Measurements from ENCODE around the gene HOXC9.

HOXC9 gene

DNA sequence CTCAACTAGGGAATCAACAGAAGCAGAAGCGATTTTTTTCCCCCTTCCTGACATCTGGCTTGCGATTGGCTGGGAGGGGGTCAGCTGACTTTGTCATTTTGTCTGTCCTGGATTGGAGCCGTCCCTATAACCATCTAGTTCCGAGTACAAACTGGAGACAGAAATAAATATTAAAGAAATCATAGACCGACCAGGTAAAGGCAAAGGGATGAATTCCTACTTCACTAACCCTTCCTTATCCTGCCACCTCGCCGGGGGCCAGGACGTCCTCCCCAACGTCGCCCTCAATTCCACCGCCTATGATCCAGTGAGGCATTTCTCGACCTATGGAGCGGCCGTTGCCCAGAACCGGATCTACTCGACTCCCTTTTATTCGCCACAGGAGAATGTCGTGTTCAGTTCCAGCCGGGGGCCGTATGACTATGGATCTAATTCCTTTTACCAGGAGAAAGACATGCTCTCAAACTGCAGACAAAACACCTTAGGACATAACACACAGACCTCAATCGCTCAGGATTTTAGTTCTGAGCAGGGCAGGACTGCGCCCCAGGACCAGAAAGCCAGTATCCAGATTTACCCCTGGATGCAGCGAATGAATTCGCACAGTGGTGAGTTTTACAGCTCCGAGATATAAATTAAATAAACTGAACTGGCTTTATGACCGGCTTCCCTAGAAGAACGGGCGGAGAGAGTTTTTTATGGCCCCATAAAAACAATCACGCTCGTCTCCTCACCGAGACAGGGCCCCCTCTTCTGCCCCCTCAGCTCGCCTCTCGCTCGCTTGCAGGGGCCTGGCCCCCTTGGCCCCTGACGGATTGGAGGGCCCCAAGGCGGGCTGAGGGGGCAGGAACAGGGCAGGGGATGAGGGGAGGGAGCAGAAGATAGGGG lies 28.6 kb downstream of the HOXC9 start, which contains the start of gene HOXC6:
Gene HOXC6 (plus strand): TSS at position 127 of the 888 bp plus-strand sequence. CDS start 82 bp downstream, at position 209.
- DNase-seq = peak; percentile 73

DNA sequence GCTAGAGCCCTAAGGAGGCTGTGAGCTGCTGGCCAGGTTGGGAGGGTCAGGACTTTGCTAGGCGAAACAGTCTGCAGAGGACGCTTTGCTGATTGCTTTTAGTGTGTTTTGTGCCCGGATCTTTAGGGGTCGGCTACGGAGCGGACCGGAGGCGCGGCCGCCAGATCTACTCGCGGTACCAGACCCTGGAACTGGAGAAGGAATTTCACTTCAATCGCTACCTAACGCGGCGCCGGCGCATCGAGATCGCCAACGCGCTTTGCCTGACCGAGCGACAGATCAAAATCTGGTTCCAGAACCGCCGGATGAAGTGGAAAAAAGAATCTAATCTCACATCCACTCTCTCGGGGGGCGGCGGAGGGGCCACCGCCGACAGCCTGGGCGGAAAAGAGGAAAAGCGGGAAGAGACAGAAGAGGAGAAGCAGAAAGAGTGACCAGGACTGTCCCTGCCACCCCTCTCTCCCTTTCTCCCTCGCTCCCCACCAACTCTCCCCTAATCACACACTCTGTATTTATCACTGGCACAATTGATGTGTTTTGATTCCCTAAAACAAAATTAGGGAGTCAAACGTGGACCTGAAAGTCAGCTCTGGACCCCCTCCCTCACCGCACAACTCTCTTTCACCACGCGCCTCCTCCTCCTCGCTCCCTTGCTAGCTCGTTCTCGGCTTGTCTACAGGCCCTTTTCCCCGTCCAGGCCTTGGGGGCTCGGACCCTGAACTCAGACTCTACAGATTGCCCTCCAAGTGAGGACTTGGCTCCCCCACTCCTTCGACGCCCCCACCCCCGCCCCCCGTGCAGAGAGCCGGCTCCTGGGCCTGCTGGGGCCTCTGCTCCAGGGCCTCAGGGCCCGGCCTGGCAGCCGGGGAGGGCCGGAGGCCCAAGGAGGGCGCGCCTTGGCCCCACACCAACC lies 29.8 kb downstream of the HOXC9 start:
- DNase-seq = no peak

DNA sequence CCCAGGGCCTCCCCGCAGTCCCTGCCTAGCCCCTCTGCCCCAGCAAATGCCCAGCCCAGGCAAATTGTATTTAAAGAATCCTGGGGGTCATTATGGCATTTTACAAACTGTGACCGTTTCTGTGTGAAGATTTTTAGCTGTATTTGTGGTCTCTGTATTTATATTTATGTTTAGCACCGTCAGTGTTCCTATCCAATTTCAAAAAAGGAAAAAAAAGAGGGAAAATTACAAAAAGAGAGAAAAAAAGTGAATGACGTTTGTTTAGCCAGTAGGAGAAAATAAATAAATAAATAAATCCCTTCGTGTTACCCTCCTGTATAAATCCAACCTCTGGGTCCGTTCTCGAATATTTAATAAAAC lies 30.5 kb downstream of the HOXC9 start:
- DNase-seq = no peak

DNA sequence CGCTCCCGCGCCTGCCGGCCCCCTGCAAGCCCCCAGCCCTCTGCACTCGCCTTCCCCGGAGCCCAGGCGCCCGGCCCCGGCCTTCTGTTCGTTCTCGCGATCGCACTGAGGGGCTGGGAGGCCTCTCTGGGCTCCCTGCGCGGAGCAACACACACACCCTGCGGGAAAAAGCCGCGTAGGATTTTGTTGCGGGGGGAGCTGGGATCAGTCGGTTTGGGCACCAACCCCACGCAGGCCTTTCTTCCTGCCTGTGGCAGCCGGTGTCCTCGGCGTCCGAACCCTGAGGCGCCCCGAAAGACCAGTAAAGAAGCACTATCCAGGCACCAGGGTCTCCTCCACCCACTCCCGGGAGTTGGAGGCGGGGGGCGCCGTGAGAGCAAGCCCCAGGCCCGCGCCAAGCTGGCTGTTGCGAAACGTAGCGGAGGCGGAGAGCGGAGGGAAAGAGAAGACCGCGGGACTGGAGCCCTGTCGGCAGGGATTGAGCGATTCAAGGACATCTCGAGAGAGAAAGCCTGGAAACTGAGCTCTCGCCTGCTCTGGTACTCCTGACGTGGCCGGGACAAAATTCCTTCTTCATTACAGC lies 31.0 kb downstream of the HOXC9 start:
- peak; percentile 91 for DNase-seq

DNA sequence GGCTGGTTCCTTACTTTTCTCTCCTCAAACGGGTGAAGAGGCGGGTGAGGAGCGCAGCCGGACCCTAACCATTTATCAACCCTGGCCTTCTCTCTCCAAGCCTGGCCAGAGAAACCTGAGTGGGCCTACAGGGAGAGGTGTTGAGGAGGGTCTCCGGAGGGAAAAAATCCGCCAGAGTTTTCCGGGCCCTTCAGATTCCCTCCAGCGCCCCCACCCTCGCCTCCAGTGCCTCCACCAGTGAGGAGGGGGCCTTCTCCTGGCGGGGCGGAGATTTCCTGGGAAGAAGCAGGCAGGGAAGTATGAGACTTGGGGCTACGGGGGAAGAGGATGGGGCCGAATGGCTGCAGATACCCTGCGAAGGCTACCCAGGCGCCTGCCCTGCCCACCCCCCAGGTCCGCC lies 31.5 kb downstream of the HOXC9 start:
- no peak for DNase-seq

DNA sequence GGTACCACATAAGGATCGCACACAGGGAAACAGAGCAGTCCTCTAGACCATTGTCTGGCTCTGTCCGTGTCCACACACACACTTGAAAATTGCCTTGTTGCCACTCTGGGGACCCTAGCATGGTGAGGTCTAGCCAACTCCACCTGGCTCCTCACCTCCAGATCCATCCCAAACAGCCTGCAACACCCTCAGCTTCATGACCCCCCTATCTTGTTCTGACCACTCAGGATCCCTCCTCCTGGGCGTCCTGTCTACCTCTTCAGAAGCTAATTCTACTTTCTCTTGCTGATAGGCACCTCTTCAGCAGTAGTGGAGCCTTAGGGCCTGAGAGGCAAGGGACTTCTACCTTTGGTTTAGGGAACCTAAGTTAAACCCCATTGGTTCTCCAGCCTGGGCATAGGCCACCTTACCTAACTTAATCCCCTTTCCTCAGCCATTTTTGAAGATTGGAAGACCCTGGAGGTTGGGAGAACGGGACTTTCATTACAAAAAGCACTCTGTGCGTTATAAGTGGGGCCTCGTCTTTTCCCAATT lies 32.2 kb downstream of the HOXC9 start:
- DNase-seq = no peak

DNA sequence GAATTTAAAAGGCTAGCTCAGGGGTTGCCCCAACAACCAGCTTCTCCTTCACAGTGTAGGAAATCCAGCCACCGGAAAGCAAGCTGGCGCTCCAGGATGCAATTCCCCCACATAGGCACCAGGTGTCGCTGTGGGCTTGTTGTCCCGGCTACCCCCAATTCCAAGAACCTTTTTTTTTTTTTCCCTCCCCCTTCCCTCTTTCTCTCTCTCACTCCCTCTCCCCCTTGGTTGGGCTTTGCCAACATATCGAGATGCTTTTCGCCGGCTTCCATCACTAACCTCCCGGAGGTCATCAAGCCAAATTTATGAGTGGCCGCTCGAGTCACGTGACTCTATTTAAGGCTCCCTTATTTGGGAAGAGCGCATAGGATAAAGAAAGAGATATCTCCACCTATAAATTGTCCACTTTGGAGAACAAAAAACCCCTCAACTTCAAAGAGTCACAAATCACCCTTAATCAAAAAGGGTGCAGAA lies 32.7 kb downstream of the HOXC9 start, which contains the start of gene HOXC5:
Gene HOXC5 (plus strand): TSS at position 424 of the 474 bp plus-strand sequence. CDS start 73 bp downstream, outside the sequence.
- DNase-seq = peak; percentile 94

DNA sequence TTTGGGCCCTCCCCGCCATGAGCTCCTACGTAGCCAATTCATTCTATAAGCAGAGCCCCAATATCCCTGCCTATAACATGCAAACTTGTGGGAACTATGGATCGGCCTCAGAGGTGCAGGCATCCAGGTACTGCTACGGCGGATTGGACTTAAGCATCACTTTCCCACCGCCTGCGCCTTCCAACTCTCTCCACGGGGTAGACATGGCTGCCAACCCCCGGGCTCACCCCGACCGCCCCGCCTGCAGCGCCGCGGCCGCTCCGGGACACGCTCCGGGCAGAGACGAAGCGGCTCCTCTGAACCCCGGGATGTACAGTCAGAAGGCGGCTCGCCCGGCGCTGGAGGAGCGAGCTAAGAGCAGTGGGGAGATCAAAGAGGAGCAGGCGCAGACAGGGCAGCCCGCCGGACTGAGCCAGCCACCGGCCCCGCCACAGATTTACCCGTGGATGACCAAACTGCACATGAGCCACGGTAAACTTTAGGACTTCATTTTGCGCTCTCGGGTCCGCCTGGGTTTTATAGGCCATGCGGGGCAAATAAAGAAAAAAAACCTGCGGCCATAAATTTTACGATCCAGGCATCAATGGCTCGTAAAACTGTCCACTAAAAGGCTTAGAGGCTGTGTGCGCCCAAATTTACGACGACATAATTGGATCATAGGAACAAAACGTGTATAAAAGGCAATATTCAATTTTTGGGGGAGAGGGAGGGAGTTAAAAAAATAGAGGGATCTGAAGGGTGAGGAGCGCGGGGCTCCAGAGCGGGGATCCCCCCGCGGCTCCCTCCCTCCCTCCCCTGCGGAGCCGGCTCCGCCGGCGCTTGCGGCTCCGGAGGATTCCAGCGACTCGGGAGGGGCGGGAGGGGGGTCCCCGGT lies 33.4 kb downstream of the HOXC9 start:
- DNase-seq = peak; percentile 61

DNA sequence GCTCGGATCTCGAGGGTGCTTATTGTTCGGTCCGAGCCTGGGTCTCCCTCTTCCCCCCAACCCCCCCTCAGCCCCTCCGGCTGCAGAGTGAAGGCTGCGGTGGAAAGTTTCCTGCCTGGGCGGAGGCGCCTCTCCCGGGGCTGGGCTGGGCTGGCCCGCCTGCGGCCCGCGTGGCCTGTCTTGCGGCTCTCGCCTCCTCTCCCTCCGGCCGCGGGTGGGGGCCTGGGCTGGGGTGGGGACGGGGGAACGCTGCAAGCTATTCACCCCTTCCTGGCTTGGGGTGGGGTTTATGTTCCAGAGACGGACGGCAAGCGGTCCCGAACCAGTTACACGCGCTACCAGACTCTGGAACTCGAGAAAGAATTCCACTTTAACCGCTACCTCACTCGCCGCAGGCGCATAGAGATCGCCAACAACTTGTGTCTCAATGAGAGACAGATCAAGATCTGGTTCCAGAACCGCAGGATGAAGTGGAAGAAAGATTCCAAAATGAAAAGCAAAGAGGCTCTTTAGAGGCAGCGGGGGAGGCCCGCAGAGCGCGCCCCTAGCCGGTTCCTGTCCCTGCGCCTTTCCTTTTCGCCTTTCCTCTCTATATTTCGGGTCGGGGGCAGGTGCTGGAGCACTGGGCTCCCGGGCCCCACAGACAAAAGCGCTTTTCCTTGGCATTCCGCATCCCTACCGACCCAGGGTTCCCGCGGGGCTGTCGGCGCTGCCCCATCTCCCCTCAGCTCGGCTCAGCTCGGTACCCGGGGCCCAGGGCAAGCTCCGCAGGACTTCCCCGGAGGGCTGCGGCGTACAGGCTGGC lies 34.2 kb downstream of the HOXC9 start:
- DNase-seq = peak; percentile 85

DNA sequence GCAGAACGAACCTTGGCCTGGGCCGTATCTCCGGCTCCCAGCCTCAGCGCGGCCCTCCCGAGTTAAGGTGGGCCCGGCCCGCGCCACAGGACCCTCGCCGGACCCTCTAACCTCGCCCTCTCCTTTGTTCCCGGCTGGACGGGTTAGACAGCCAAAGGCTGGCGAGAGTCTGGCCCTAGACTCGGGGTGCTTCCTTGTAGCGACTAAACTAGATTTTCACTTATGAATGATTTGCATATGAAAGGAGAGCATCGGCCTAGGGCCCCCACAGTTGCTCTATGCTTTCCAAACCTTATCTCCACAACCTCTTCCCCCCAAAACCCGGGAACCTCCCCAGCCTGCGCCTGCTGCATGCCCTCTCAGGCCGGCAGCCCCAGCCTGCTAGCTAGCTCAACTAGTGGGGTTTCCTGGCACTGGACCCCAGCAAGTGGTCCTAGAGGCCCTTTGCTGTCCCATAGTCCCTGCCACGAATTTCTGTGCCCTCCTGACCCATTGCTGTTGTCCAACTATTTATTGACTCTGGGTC lies 34.9 kb downstream of the HOXC9 start:
- DNase-seq = no peak

DNA sequence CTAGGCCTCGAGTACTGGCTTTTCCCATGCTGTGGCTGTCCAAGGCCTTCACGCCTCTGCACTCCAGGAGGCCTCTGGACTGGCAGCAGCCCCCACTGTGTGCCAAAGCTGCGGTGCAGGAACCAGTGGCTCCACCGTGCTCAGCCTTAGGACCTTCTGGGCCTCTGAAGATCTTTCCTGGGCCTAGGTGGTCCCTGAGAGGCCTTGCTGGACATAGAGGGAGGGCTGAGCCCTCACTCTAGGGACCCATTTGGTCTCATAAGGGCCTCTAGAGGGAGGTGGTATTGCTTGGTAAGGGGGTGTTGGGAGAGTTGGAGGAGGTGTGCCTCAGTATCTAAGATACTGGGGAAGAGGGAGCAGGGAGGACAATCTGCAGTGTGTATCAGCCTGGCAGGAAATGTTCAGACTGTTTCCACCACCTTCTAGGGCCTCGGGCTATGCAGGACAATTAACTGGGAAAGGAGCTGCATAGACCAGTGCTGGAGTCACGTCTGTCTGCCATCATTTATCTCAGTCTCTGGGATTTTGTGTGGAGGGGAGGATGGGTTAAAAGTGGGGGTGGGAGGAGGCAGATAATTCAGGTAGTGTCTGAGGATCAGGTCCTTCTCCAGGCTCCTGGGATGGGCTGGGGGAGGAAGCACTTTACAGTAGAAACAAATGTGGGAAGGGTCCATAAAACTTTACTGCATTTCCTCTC lies 35.8 kb downstream of the HOXC9 start:
- DNase-seq = no peak

DNA sequence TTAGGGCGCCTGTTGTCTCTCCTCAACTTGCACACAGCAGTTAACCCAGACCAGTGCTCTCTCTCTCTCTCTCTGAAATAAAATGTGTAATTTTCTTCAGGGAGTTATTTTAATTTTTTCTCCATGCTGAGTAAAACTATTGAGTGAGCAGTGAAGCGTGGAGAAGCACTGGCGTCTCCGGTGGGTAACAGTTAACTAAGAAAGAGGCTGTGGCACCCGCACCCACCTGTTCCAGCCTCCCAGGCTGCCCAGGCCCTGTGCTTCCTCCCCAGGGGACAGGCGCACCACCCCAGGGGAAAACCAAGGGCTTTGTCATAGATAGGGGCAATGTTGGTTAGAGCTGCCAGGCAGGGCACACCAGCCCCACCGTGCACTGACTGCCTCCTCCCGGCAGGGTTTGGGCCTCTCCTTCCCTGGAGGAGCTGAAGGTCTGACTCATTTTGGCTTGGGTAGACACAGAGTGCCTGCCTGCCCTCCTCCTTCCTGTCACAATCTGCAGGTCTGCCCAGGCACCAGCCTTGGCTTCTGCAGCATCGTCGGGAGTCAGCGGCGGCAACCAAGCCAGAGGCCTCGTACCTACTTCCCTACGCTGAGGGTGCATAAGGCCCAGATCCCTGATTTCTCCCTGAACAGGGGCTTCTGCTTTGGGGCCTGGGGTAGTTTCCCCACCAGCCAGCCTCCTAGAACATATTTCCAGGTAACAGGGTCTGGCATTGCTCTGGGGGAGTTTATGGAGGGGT lies 36.8 kb downstream of the HOXC9 start:
- DNase-seq = no peak

DNA sequence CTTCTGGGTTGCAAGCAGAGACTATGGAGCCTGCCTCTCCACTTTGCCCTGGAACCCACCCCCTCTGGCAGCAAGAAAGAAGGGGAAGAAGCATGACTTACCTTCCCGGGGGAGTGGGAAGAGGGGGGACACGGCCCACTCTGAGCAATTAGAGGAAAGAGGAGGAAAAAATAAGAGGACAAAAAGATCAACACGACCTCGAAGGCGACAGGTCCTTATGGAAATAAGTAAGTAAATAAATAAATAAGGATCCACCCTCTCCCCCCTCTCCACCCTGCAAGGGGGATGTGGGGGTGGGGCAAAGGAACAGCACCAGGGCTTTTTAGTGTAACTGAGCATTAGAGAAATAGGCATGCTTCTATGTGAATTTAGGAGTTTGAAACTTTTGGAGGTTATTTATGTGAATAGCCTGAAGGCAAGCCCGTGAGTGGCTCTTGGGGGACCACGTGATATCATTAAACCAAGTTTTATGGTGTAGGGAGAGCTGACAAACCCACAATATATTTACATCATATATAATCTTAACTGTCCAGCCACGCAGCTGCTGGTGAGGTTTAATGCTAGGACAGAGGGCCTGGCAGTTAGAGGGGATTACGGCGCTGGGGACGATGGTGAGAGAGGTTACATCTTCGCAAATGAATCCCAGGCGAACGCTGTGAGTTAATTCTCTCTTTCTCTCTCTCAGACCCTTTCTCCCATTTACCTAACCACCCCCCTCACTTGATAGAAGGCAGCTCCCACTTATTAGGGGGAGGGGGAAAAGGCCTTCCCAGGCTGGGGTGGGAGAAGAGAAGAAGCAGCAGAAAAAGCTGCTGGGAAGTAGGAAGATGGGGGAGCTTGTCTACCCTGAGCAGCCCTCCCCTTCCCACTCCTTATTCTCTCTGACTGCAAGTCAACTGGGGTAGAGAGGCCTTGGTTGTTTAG lies 37.7 kb downstream of the HOXC9 start:
- DNase-seq = no peak

DNA sequence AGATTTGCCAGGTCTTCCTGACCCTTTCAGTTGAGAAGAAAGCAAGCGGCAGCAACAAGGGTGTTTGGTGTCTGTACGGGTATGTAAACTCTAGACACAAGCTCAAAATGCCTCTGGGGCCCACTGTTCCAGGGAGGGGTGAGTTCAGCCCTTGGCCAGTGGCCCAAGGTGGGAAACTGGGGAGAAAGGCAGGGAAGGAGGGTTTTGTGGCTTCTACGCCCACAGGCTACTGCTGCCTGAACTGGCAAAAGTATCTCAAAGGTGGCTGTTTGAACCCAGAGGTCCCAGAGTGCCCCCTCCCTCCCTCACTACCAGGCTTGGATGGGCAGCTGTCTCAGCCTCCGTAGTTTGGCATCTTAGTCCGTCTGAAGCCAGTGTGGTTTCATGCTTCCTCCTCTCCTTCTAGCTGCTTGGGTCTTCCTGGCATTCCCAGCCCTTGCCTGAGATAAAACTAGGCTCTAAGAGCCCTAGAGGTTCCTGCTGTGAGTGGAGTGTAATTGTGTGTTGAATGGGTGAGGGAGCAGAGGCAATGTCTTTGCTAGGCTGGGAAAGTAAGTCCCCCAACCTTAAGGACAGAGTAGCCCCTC lies 38.4 kb downstream of the HOXC9 start:
- no peak for DNase-seq

DNA sequence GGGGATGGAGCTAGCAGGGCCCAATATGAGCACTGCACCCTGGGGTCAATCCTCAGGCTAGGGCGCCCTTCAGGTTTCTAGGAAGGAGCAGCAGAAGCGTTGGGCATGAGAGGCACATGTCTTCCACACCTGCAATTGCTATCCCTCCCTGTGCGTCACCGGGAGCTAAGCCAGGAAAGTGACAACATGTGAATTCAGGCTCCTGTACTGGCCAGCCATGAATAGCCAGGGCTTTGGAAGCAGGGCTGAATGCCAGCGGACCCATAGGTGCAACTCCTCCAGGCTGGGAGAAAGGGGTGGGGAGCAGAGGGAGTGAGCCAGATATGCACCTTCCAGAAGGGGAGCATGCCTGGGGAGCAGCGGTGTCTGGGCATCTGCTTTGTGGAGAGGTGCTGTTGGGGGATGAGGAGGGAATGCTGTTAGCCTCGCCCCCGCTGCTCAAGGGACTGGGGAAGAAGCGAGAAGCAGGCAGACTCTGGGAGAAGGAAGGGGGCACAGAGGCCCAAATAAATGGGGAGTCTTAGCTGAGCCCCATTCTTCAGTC lies 39.0 kb downstream of the HOXC9 start:
- DNase-seq = no peak

DNA sequence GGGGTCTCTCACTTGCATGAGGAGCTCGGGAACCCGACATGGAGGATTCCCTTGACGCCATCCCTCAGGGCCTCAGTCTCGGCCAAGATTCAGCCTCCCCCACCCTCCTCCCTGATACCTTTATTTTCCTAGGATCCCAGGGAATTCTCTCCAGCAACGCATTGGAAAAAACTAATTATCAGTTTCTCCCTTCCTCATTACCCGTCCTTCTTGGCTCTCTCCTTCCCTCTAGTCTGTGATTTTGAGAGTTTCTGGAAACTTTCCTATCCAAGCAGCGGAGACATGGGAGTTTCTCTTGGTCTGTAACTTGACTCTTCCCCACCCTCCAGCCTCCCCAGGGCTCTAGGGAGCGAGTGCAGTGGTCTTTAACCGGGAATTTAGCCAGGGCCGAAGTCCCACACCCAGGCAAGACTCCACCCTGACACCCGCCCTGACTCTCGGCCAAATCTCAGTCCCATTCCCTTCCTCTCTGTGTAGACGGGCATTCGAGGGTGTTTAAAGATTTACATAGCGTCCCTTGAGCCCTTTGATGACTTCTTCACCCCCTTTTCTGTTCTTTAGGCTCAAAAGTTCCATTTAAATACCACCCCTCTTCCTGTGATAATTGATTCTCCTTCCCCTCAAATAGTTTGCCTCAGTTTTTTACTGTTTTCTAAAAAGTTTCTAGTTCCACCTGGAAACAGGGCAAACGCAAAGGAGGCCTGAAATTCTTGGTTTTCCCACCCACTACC lies 39.6 kb downstream of the HOXC9 start:
- DNase-seq = no peak

Measured in fibroblast of skin of abdomen (primary cell).